22Rv1 (cell line): ENCODE data around the gene LFNG.

Source experiments
- ZFX ChIP-seq: fragments of 450-650 bp; IDR thresholded peaks from 2 replicates; pipeline ENCODE4 v1.6.1; 2017; ENCODE audit warnings: antibody characterized with exemption, borderline replicate concordance
- TF ChIP-seq, protein P1 (sequence below): fragments of 450-650 bp; IDR thresholded peaks from 2 replicates; pipeline ENCODE4 v1.5.1; 2017; ENCODE audit warnings: mild to moderate bottlenecking

DNA sequence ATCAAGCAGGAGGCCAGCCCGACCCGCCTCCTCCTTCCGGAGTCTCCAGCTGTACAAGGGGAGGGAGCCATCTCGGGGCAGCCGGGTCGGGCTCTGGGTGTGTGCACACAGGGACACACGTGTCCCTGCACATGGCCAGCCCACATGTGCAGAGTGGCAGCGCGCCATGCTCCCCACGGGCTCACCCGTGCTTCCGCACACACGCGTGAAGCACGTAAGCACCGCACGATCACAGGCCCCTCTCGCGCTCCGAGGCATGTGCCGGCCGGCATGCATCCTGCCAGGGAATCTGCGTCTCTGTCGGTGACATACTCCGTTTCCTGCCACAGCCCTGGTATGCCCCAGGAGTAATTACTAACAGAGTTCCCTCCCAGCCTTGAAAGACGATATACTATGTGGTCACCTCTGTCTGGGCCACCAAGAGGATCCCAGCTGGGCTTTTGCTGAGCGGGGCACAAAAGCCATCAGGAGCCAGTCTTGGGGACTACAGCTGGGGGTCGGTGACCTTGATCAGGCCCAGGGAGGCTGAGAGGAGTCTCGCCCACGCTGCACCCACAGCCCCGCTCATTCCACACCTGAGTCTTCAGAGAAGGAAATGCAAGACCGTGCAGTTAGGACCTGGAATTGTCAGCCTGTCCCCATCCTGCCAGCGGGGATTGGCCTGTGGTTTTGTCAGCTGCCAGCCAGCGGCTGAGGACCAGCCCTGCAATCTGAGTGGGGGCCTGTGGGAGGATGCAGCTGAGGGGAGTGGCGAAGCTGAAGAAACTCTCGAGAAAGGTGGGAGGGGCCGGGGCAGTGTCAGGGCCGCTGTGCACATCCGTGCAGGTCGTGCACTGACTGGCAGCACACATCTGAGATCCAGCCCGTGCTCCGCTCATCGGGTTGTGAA lies 11.0 kb upstream of the LFNG start:
- TF ChIP-seq, protein P1, sequence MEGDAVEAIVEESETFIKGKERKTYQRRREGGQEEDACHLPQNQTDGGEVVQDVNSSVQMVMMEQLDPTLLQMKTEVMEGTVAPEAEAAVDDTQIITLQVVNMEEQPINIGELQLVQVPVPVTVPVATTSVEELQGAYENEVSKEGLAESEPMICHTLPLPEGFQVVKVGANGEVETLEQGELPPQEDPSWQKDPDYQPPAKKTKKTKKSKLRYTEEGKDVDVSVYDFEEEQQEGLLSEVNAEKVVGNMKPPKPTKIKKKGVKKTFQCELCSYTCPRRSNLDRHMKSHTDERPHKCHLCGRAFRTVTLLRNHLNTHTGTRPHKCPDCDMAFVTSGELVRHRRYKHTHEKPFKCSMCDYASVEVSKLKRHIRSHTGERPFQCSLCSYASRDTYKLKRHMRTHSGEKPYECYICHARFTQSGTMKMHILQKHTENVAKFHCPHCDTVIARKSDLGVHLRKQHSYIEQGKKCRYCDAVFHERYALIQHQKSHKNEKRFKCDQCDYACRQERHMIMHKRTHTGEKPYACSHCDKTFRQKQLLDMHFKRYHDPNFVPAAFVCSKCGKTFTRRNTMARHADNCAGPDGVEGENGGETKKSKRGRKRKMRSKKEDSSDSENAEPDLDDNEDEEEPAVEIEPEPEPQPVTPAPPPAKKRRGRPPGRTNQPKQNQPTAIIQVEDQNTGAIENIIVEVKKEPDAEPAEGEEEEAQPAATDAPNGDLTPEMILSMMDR, result no peak
- no peak for TF ChIP-seq ZFX
